Activated CD8-positive, alpha-beta memory T cell treated with anti-CD3 and anti-CD28 coated beads for 36 hours (primary cell): ENCODE measurements around the gene OR52B6. TPM values are rescaled to one million over a fixed set of nuclear protein-coding genes. Genes with fewer than 3 reads are reported as not detected.
"Not testable (repeated sequence)": the region's sequence is repeated elsewhere in the genome, so short reads cannot be mapped to it uniquely, and the experiment has no call there.

Experiments
- CTCF ChIA-PET: fragments of 350-600 bp; sonication (Branson Sonifier 250); formaldehyde crosslinking; loops from one replicate; lab custom pipeline; 2021; ENCODE audit warnings: antibody characterized with exemption; lab: Charles Lee
- POLR2A ChIA-PET: fragments of 350-600 bp; sonication (Branson Sonifier 250); formaldehyde crosslinking; loops from one replicate; lab custom pipeline; 2021; ENCODE audit warnings: antibody characterized with exemption; lab: Charles Lee
- total RNA-seq, 2 experiments: library from RNA; stranded (reverse); gene quantifications; one replicate each; pipeline ENCODE4 v1.2.3, GENCODE V29; 2021

The OR52B6 gene
- total RNA-seq, 2 experiments from 2014 or later, result not detected

- POLR2A ChIA-PET, result interaction anchor here (0.7 kb wide), 1 partner anchor 12 kb away, joined by 3 read pairs; no protein-coding TSS in a partner anchor
- CTCF ChIA-PET, result interaction anchor here (1.5 kb wide), 1 partner anchor 8 kb away, joined by 3 read pairs; no protein-coding TSS in a partner anchor
Measured at GRCh38 chr11:5591613-5592012, 10.9 kb downstream of the OR52B6 start.

GRCh38 chr11:5592615-5593014 lies 11.9 kb downstream of the OR52B6 start:
- CTCF ChIA-PET, result interaction anchor here (1.5 kb wide), 1 partner anchor 9 kb away, joined by 3 read pairs; no protein-coding TSS in a partner anchor
- POLR2A ChIA-PET, result no interaction called here

- POLR2A ChIA-PET, result no interaction called here
- CTCF ChIA-PET, result interaction anchor here (1.5 kb wide), 1 partner anchor 10 kb away, joined by 3 read pairs; no protein-coding TSS in a partner anchor
Measured at GRCh38 chr11:5593146-5593545, 12.5 kb downstream of the OR52B6 start.

- ChIA-PET CTCF (no interaction called here), POLR2A (no interaction called here)
Measured at GRCh38 chr11:5596607-5597201, 16.0 kb downstream of the OR52B6 start, which contains the start of gene TRIM6. Gene TRIM6, plus strand, starts transcription at chr11:5596637. Its CDS starts 261 bp downstream, at chr11:5596898.

- ChIA-PET POLR2A (no interaction called here), CTCF (no interaction called here)
Measured at GRCh38 chr11:5597953-5598352, 17.3 kb downstream of the OR52B6 start.

- ChIA-PET POLR2A (no interaction called here), CTCF (interaction anchor here (1.1 to 1.9 kb wide), 3 partner anchors 14 to 209 kb away, joined by 3 to 8 read pairs (median 3); partner anchors contain the start of gene OR52N2)
Measured at GRCh38 chr11:5600374-5600851, 19.7 kb downstream of the OR52B6 start.

- POLR2A ChIA-PET, CTCF ChIA-PET: not testable (repeated sequence)
Measured at GRCh38 chr11:5602791-5603190, 22.1 kb downstream of the OR52B6 start.

- ChIA-PET CTCF (no interaction called here), POLR2A (no interaction called here)
Measured at GRCh38 chr11:5603326-5603725, 22.6 kb downstream of the OR52B6 start.

- ChIA-PET CTCF (no interaction called here), POLR2A (no interaction called here)
Measured at GRCh38 chr11:5604896-5605295, 24.2 kb downstream of the OR52B6 start.

GRCh38 chr11:5605849-5606248 lies 25.2 kb downstream of the OR52B6 start:
- ChIA-PET CTCF (no interaction called here), POLR2A (no interaction called here)

- CTCF ChIA-PET, result no interaction called here
Measured at GRCh38 chr11:5608808-5609207, 28.1 kb downstream of the OR52B6 start.

GRCh38 chr11:5610446-5610845 lies 29.8 kb downstream of the OR52B6 start:
- ChIA-PET CTCF (no interaction called here), POLR2A (no interaction called here)

More at GRCh38 chr11:5608808-5609207, 28.1 kb downstream of the OR52B6 start:
- POLR2A ChIA-PET, result no interaction called here

- ChIA-PET CTCF (no interaction called here), POLR2A (no interaction called here)
Measured at GRCh38 chr11:5611627-5612026, 30.9 kb downstream of the OR52B6 start.

- ChIA-PET POLR2A (no interaction called here), CTCF (interaction anchor here (0.5 kb wide), 1 partner anchor 75 kb away, joined by 3 read pairs; no protein-coding TSS in a partner anchor)
Measured at GRCh38 chr11:5618807-5619206, 38.1 kb downstream of the OR52B6 start.

GRCh38 chr11:5620651-5621521 lies 40.2 kb downstream of the OR52B6 start:
- ChIA-PET POLR2A (no interaction called here), CTCF (no interaction called here)

GRCh38 chr11:5621580-5621979 lies 40.9 kb downstream of the OR52B6 start:
- ChIA-PET POLR2A (no interaction called here), CTCF (no interaction called here)

GRCh38 chr11:5622802-5623201 lies 42.1 kb downstream of the OR52B6 start:
- POLR2A ChIA-PET, result no interaction called here
- CTCF ChIA-PET, result interaction anchor here (0.7 kb wide), 3 partner anchors 8 to 182 kb away, joined by 3 to 4 read pairs (median 4); no protein-coding TSS in a partner anchor

GRCh38 chr11:5624489-5625279 lies 44.0 kb downstream of the OR52B6 start, which contains the start of gene TRIM34:
Gene TRIM34, plus strand, starts transcription at chr11:5625001. Its CDS starts 7,331 bp downstream, at chr11:5632332.
- POLR2A ChIA-PET, result no interaction called here
- CTCF ChIA-PET, result interaction anchor here (0.9 kb wide), 1 partner anchor 754 kb away, joined by 3 read pairs; no protein-coding TSS in a partner anchor

GRCh38 chr11:5625281-5625680 lies 44.6 kb downstream of the OR52B6 start:
- ChIA-PET POLR2A (no interaction called here), CTCF (interaction anchor here (0.9 kb wide), 1 partner anchor 754 kb away, joined by 3 read pairs; no protein-coding TSS in a partner anchor)
